Gastrocnemius medialis (tissue), 4 donors: Measurements from ENCODE around the gene CACNB4.

Source experiments
- POLR2A ChIP-seq, 2 donors: fragments of 450-650 bp; IDR thresholded peaks; one replicate each; pipeline ENCODE4 v1.6.1; 2017; ENCODE audit warnings: antibody characterized with exemption in 2 of 2, mild to moderate bottlenecking in 2 of 2, moderate library complexity in 2 of 2
- TF ChIP-seq, protein P1 (sequence below), 5 experiments: fragments of 450-650 bp in 3 of 5; fragments of 200-600 bp in 2 of 5; sonication (generic) in 2 of 5; IDR thresholded peaks in 4 of 5; conservative IDR thresholded peaks in 1 of 5; 1 replicate in 4 of 5; 2 replicates in 1 of 5; pipeline ENCODE4 v1.5.1; 2016 to 2019; ENCODE audit warnings: antibody characterized with exemption in 5 of 5, mild to moderate bottlenecking in 3 of 5, moderate library complexity in 3 of 5

DNA sequence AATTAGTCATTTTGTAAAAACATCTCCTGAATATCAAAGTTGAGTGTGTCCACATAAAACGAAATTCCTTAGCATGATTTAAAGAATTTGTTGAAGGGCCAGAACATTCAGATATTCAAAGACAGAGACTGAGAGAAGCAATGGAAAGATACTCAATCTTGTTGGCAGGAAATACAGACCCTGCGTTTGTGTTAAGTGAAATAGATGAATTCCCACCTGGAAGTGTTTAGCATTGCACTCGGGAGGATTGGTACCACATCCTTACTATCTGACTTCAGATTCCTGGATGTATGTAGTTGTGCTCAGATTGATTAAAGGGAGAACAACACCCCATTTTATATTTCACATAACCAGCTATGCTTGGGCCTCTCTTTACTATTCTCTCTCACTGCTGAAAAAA lies 260.9 kb downstream of the CACNB4 start:
- TF ChIP-seq, protein P1, sequence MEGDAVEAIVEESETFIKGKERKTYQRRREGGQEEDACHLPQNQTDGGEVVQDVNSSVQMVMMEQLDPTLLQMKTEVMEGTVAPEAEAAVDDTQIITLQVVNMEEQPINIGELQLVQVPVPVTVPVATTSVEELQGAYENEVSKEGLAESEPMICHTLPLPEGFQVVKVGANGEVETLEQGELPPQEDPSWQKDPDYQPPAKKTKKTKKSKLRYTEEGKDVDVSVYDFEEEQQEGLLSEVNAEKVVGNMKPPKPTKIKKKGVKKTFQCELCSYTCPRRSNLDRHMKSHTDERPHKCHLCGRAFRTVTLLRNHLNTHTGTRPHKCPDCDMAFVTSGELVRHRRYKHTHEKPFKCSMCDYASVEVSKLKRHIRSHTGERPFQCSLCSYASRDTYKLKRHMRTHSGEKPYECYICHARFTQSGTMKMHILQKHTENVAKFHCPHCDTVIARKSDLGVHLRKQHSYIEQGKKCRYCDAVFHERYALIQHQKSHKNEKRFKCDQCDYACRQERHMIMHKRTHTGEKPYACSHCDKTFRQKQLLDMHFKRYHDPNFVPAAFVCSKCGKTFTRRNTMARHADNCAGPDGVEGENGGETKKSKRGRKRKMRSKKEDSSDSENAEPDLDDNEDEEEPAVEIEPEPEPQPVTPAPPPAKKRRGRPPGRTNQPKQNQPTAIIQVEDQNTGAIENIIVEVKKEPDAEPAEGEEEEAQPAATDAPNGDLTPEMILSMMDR (IDR thresholded peaks at IDR 0.05 in 4 of 5, conservative IDR thresholded peaks at IDR 0.05 in 1 of 5), result no peak
- TF ChIP-seq POLR2A (IDR thresholded peaks at IDR 0.05), result no peak
